Mesothelial cell of epicardium (in vitro differentiated cells): ENCODE results near the gene EFEMP2. TPM values are rescaled to one million over a fixed set of nuclear protein-coding genes. Genes with fewer than 3 reads are reported as not detected.
"Not testable (repeated sequence)": the region's sequence is repeated elsewhere in the genome, so short reads cannot be mapped to it uniquely, and the experiment has no call there.

Source experiments
- DNase-seq, 2 experiments: peaks; one replicate each; pipeline ENCODE4 v3.0.0; 2021; ENCODE audit warnings: low spot score in 2 of 2; ENCODE audit not compliant: unreplicated experiment in 2 of 2
- H3K27ac Mint-ChIP-seq: 2 replicates; pipeline ENCODE4 v1.8.0; 2021; ENCODE audit warnings: mixed read lengths
- H3K27me3 Mint-ChIP-seq: 2 replicates; pipeline ENCODE4 v1.8.0; 2021; ENCODE audit warnings: low read depth, mixed read lengths
- H3K36me3 Mint-ChIP-seq: 2 replicates; pipeline ENCODE4 v1.8.0; 2021; ENCODE audit warnings: mixed read lengths
- H3K4me1 Mint-ChIP-seq: 2 replicates; pipeline ENCODE4 v1.8.0; 2021; ENCODE audit warnings: mixed read lengths
- H3K4me3 Mint-ChIP-seq: 2 replicates; pipeline ENCODE4 v1.8.0; 2021; ENCODE audit warnings: mild to moderate bottlenecking, moderate library complexity, mixed read lengths
- H3K9me3 Mint-ChIP-seq: 2 replicates; pipeline ENCODE4 v1.8.0; 2021; ENCODE audit warnings: mixed read lengths
- total RNA-seq: library from RNA; stranded (reverse); gene quantifications from 3 replicates; pipeline ENCODE4 v1.2.1, GENCODE V29; 2021
- TF ChIP-seq, protein P1 (sequence below): fragments of 200-600 bp; sonication (generic); IDR thresholded peaks from one replicate; pipeline ENCODE4 v1.5.0; 2021; ENCODE audit warnings: antibody characterized with exemption; ENCODE audit not compliant: unreplicated experiment

EFEMP2 gene
- total RNA-seq, 1 donor from 2014 or later, result 203 TPM

GRCh38 chr11:65834202-65834601, 38.4 kb downstream of the EFEMP2 start:
- Mint-ChIP-seq H3K4me1 (peaks cover 17% of the 10 kb centered on the region), H3K27ac (no peak overlapping the region), H3K9me3 (no peaks in the 10 kb centered on the region), H3K36me3 (no peaks in the 10 kb centered on the region), H3K4me3 (no peak overlapping the region), H3K27me3 (peaks cover 8% of the 10 kb centered on the region)
- DNase-seq, result no peak
- TF ChIP-seq, protein P1, sequence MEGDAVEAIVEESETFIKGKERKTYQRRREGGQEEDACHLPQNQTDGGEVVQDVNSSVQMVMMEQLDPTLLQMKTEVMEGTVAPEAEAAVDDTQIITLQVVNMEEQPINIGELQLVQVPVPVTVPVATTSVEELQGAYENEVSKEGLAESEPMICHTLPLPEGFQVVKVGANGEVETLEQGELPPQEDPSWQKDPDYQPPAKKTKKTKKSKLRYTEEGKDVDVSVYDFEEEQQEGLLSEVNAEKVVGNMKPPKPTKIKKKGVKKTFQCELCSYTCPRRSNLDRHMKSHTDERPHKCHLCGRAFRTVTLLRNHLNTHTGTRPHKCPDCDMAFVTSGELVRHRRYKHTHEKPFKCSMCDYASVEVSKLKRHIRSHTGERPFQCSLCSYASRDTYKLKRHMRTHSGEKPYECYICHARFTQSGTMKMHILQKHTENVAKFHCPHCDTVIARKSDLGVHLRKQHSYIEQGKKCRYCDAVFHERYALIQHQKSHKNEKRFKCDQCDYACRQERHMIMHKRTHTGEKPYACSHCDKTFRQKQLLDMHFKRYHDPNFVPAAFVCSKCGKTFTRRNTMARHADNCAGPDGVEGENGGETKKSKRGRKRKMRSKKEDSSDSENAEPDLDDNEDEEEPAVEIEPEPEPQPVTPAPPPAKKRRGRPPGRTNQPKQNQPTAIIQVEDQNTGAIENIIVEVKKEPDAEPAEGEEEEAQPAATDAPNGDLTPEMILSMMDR, result no peak

GRCh38 chr11:65833297-65834030, 39.1 kb downstream of the EFEMP2 start, which contains the start of gene SNX32:
Gene SNX32, plus strand, starts transcription at chr11:65833963. Its CDS starts 103 bp downstream, at chr11:65834066.
- TF ChIP-seq, protein P1, result no peak
- Mint-ChIP-seq H3K27me3 (peaks cover 8% of the 10 kb centered on the region), H3K4me3 (no peak within 1 kb of the TSS), H3K4me1 (peaks cover 17% of the 10 kb centered on the region), H3K27ac (peak within 1 kb of the TSS; percentile 77), H3K9me3 (no peaks in the 10 kb centered on the region), H3K36me3 (no peaks in the 10 kb centered on the region)
- peak; percentile 93 to 94 for DNase-seq

DNA sequence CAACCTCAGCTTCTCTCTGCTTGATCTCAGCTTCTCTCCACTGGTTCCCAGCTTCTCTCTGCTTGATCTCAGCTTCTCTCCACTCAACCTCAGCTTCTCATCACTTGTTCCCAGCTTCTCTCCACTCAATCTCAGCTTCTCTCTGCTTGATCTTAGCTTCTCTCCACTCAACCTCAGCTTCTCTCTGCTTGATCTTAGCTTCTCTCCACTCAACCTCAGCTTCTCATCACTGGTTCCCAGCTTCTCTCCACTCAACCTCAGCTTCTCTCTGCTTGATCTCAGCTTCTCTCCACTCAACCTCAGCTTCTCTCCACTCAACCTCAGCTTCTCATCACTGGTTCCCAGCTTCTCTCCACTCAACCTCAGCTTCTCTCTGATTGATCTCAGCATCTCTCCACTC, 40.4 kb downstream of the EFEMP2 start:
- H3K9me3 Mint-ChIP-seq, H3K27ac Mint-ChIP-seq, H3K27me3 Mint-ChIP-seq, DNase-seq, H3K36me3 Mint-ChIP-seq: not testable (repeated sequence)
- H3K4me3 Mint-ChIP-seq, result peak overlapping the region; percentile 1
- H3K4me1 Mint-ChIP-seq, result peaks cover 17% of the 10 kb centered on the region

GRCh38 chr11:65829459-65829858, 43.1 kb downstream of the EFEMP2 start:
- DNase-seq, result no peak
- H3K4me3 Mint-ChIP-seq, result no peak overlapping the region
- H3K36me3 Mint-ChIP-seq, result no peaks in the 10 kb centered on the region
- TF ChIP-seq, protein P1, result no peak
- H3K27ac Mint-ChIP-seq, result no peak overlapping the region
- peaks cover 8% of the 10 kb centered on the region for H3K27me3 Mint-ChIP-seq
- H3K4me1 Mint-ChIP-seq, result peaks cover 17% of the 10 kb centered on the region
- no peaks in the 10 kb centered on the region for H3K9me3 Mint-ChIP-seq

GRCh38 chr11:65826984-65827735, 45.4 kb downstream of the EFEMP2 start:
- Mint-ChIP-seq H3K4me1 (peaks cover 9% of the 10 kb centered on the region), H3K27ac (no peak overlapping the region), H3K36me3 (no peaks in the 10 kb centered on the region), H3K27me3 (peaks cover 3% of the 10 kb centered on the region), H3K9me3 (no peaks in the 10 kb centered on the region), H3K4me3 (no peak overlapping the region)
- TF ChIP-seq, protein P1, result no peak
- no peak for DNase-seq
